Tibial artery (tissue), 4 donors: ENCODE results near the gene BCL2L15.

Source experiments
- DNase-seq, 2 donors: peaks; one replicate each; pipeline ENCODE4 v3.0.0-alpha.2; 2019
- H3K27ac ChIP-seq, 2 donors: fragments of 200-600 bp; sonication (generic) in 1 of 2; 1 replicate in 1 of 2; 2 replicates in 1 of 2; pipeline ENCODE4 v1.5.1; 2018 to 2019; ENCODE audit warnings: mild to moderate bottlenecking in 1 of 2
- H3K27me3 ChIP-seq, 2 donors: fragments of 200-600 bp; sonication (generic) in 1 of 2; one replicate each; pipeline versions ENCODE4 v1.5.1 to v1.6.0; 2016 to 2019
- H3K36me3 ChIP-seq, 3 donors: fragments of 200-600 bp; sonication (generic) in 2 of 3; one replicate each; pipeline ENCODE4 v1.5.1; 2016 to 2019; ENCODE audit warnings: mild to moderate bottlenecking in 2 of 3
- H3K4me1 ChIP-seq, 4 donors: fragments of 200-600 bp; sonication (generic) in 2 of 4; 1 replicate in 3 of 4; 2 replicates in 1 of 4; pipeline ENCODE4 v1.5.1; 2016 to 2019
- H3K4me3 ChIP-seq, 2 donors: fragments of 200-600 bp; sonication (generic) in 1 of 2; 1 replicate in 1 of 2; 2 replicates in 1 of 2; pipeline ENCODE4 v1.5.1; 2018 to 2019; ENCODE audit warnings: mild to moderate bottlenecking in 2 of 2
- H3K9me3 ChIP-seq, 3 donors: fragments of 200-600 bp; sonication (generic) in 1 of 3; one replicate each; pipeline ENCODE4 v1.5.1; 2016 to 2019
- CTCF ChIP-seq, 2 experiments: fragments of 200-600 bp in 1 of 2; fragments of 450-650 bp in 1 of 2; IDR thresholded peaks; one replicate each; pipeline ENCODE4 v1.5.1; 2017 to 2019; ENCODE audit warnings: antibody characterized with exemption in 2 of 2, mild to moderate bottlenecking in 1 of 2, moderate library complexity in 1 of 2
- intact Hi-C: fragments of 100-400 bp; cut with DNase I; formaldehyde crosslinking; loops from one replicate; pipeline ENCODE4 v1.15.0; 2023; ENCODE audit warnings: low total_unique reads

BCL2L15 gene

GRCh38 chr1:113858982-113859381, 28.4 kb downstream of the BCL2L15 start:
- no peaks in the 10 kb centered on the region for H3K36me3 ChIP-seq
- H3K27me3 ChIP-seq: no peaks in the 10 kb centered on the region
- H3K27ac ChIP-seq: no peak overlapping the region
- no peaks in the 10 kb centered on the region for H3K9me3 ChIP-seq
- H3K4me1 ChIP-seq: peaks cover 0 to 5% (median 0%) of the 10 kb centered on the region in 4 donors
- no peak for DNase-seq
- TF ChIP-seq CTCF (IDR thresholded peaks at IDR 0.05): no peak
- H3K4me3 ChIP-seq: no peak overlapping the region
- intact Hi-C loops: no loop called here

DNA sequence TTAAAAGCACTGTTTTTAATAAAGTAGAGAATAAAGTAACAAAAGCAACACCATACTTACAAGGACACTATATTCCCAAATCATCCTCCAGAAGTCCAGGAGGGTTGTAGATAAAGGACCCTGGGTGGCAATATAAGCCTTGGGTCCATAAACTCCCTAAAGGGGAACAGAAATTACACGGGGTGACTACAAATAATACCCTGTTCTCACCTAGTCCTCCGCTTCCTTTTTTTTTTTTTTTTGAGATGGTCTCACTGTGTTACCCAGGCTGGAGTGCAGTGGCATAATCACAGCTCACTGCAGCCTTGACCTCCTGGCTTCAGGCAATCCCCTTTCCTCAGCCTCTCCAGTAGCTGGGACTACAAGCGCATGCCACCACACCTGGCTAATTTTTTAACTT, 29.0 kb downstream of the BCL2L15 start:
- Histone ChIP-seq H3K9me3 (no peaks in the 10 kb centered on the region), H3K4me1 (peaks cover 0 to 5% (median 0%) of the 10 kb centered on the region in 4 donors), H3K27me3 (no peaks in the 10 kb centered on the region), H3K36me3 (no peaks in the 10 kb centered on the region), H3K4me3 (no peak overlapping the region), H3K27ac (no peak overlapping the region)
- TF ChIP-seq CTCF (IDR thresholded peaks at IDR 0.05): no peak
- DNase-seq: no peak
- intact Hi-C loops: no loop called here

DNA sequence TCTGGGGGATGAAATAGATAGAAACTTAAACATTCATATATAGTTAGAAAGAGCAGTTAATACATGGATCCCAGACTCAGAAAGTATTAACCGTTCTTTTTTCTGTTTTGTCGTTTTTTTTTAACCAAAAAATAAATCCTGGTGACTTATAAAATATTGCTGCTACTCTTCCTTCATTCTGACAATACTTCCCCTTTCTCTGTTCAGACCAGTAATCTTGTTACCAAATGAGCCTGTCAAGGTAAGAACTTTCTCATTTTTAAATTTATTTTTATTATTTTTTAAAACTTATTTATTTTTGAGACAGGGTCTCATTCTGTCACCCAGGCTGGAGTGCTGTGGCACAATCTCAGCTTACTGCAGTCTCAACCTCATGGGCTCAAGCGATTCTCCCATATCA, 29.6 kb downstream of the BCL2L15 start:
- Histone ChIP-seq H3K9me3 (no peaks in the 10 kb centered on the region), H3K27me3 (no peaks in the 10 kb centered on the region), H3K4me1 (peaks cover 0 to 5% (median 0%) of the 10 kb centered on the region in 4 donors), H3K27ac (no peak overlapping the region), H3K36me3 (no peaks in the 10 kb centered on the region), H3K4me3 (no peak overlapping the region)
- DNase-seq: no peak
- no peak for TF ChIP-seq CTCF (IDR thresholded peaks at IDR 0.05)
- intact Hi-C loops: no loop called here

DNA sequence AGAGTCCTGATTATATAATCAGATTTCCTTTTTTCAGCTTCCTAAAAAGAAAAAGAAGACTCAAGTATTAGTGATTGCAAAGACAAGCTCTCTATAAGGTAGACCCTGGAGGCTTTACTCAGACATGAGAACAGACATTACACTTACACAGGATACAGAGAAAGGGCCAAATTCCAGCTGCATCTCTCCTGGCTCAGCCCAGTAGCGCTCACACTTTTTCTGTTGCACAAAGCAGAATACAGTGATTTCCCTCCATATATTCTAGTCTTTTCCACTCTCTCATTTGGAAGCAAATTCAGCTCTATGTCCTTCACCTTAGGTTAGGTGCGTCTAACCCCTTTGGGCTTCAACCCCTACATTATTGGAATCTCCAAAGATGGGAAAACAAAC, 31.0 kb downstream of the BCL2L15 start:
- H3K36me3 ChIP-seq: no peaks in the 10 kb centered on the region
- TF ChIP-seq CTCF (IDR thresholded peaks at IDR 0.05): no peak
- no peak overlapping the region for H3K4me3 ChIP-seq
- intact Hi-C loops: no loop called here
- peaks cover 0 to 5% (median 0%) of the 10 kb centered on the region in 4 donors for H3K4me1 ChIP-seq
- no peak for DNase-seq
- H3K27ac ChIP-seq: no peak overlapping the region
- H3K27me3 ChIP-seq: no peaks in the 10 kb centered on the region
- no peaks in the 10 kb centered on the region for H3K9me3 ChIP-seq

DNA sequence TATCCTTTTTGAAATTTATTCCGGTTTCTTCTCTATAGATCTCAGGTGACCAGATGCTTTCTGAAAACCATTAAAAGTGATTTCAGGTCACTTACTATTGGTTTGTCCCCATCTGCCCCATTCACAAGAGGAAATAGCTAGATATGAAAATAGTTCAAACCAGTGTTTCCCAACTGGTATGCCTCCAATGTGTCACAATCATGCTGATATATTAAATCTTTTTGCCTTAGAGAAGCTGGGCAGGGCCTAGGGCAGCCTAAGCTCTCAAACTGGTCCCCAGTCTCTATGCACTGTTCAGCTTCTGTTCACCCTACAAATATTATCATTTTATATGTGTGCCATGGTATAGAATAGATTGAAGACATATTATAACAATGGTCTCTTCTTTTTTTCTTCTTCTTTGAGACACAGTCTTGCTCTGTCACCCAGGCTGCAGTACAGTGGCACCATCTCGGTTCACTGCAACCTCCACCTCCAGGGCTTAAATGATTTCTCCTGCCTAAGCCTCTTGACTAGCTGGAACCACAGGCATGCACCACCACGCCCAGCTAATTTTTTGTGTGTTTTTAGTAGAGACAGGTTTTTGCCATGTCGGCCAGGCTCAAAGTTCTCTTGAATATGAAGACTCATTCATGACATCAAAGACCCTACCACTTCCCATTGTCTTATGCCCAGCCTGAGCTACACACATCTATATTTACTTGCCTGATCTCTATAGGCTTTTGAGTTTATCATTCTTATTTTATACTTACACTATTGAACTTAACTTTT, 31.6 kb downstream of the BCL2L15 start:
- H3K27ac ChIP-seq: no peak overlapping the region
- H3K4me1 ChIP-seq: no peaks in the 10 kb centered on the region
- H3K4me3 ChIP-seq: no peak overlapping the region
- no peaks in the 10 kb centered on the region for H3K27me3 ChIP-seq
- intact Hi-C loops: no loop called here
- H3K36me3 ChIP-seq: no peaks in the 10 kb centered on the region
- H3K9me3 ChIP-seq: no peaks in the 10 kb centered on the region
- TF ChIP-seq CTCF (IDR thresholded peaks at IDR 0.05): no peak
- DNase-seq: no peak
